GM21723 (cell line): ENCODE data around the gene ULBP1.
"Not testable (repeated sequence)": the region's sequence is repeated elsewhere in the genome, so short reads cannot be mapped to it uniquely, and the experiment has no call there.

Source experiments
- ATAC-seq: cut with Tn5 transposase; IDR thresholded peaks from one replicate; pipeline ENCODE4 v1.9.1; 2021; ENCODE audit warnings: mild to moderate bottlenecking, moderate library complexity; ENCODE audit not compliant: unreplicated experiment

Gene ULBP1

DNA sequence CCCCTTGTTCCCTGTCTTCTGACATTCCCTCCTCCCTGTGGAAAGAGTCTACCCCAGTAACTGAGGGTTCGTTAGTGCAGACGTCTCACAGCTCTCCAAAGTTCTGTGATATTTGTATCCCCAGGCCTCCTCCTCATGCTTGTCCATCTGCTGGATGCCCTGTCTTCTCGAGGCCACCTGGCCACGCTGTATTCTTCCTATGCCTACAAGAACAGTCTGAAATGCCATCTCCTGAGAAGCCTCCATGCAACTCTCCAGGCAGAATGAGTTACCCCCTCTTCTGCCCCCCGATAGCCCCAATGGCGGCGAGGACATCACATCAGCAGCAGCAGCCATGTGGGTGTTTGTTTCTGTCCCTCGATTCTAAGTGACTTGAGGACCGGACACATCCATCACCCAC is 12.6 kb upstream of the ULBP1 start:
- no peak for ATAC-seq

DNA sequence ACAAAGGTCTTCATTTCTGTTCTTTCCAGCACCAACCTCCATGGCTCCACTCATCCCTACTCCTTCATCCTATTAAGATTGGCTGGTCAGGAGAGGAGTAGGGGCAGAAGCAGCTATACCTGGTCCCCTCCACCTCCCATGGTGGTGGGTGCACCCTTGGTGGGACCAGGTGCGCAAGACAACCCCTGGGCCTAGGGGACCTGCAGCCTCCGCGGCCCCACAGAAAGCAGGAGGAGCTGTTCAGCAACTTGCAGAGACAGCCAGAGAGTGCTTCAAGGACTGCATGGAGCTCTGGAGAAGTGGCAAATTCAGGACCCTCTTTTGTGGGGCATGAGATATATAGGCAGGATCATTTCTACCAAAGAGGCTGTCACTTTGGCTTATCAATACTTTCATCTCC is 12.1 kb upstream of the ULBP1 start:
- ATAC-seq, result no peak

DNA sequence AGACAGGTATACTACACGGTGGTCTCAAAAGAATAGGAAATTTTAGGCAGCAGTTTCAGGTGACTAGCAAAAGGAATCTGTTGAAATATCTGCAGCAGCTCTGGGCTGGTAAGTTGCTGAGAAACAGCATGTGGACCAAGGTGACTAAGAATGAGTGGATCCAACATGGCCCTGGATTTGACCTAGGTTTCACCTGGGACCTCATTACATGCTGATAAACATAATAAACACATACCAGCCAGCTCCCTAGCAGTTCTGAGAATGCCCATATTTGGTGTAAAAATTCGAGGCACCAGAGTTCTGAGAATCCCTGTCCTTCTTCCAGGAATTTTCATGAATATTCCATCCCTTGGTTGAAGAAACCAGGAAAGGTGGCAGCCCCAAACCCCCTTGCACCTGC is 10.4 kb upstream of the ULBP1 start:
- ATAC-seq, result not testable (repeated sequence)

DNA sequence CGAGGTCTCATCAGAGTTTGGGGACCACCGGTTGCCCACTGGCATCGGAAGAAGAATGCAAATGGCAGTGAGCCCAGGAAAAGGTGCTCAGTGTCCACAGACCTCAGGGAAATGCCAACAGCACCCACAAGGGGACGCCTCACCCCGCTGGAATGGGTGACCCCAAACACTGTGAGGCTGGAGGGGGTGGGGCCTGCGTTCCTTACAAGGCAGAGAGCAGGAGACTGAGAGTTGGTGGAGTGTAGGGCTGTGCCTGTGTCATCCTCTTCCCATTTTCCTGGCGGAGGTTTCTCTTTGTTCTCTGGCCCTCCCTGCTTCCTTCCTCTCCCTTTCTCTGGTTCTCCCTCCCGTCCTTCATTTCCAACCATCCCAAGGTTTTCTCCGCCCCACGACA is 9.8 kb upstream of the ULBP1 start:
- ATAC-seq, result not testable (repeated sequence)

DNA sequence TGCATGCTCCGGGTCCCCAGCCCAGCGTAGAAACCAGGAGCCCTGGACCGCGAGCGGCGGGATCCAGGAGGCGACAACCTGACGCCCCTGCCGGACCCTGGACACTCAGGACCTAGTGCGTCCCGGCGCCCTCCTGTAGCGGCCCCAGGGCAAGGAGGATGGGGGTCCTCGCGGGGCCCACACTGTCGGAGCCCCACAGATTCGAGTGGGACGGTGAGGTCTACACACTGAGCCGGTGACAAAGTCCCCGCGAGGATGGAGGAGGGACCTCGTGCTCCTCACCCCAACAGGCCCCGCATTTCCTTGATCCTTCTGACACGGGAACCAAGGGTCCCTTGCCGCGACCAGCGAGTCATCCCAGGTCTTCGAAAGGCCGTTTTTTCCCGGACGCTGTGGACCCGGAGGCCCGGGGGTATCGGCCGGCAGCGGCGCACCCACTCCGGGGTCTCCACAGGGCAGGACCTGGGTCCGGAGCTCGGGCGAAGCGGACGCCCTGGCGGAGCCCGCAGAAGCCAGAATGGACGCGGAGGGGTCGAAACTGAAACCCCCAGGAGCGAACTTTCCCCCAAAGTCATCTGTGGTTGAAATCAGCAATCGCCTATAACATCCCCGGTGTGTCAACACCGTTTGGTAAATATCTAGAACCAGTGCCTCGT is 9.3 kb upstream of the ULBP1 start:
- ATAC-seq, result not testable (repeated sequence)

DNA sequence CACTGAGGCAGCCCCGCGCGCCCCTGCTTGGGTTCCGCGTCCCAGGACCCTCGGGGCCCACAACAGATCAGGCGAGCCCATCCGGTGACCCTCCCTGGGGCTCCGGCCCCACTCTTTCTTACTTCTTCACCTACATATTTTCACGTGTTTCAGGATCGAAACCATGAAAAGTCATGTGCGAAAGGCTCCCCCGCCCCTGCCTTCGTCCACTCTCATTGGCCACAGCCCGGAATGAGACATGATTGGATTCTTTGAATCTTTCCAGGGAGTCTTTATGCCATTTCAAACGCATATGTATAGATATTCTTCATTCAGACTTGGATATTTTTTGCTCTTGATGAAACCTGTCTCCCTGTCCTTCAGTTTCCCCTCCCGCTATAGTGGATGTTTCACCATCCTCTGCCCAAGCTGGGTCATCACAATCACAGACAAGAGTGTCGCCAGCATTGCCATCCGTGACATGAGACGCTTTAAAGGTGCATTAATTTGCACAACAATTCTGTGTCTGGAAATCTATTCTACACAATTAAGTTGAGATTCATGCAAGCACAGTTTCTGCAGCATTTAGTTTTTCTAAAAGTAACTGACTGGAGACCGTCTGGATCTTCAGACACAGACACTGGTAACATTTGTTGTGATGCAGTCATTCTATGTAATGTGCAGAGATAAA is 8.6 kb upstream of the ULBP1 start:
- ATAC-seq, result not testable (repeated sequence)

DNA sequence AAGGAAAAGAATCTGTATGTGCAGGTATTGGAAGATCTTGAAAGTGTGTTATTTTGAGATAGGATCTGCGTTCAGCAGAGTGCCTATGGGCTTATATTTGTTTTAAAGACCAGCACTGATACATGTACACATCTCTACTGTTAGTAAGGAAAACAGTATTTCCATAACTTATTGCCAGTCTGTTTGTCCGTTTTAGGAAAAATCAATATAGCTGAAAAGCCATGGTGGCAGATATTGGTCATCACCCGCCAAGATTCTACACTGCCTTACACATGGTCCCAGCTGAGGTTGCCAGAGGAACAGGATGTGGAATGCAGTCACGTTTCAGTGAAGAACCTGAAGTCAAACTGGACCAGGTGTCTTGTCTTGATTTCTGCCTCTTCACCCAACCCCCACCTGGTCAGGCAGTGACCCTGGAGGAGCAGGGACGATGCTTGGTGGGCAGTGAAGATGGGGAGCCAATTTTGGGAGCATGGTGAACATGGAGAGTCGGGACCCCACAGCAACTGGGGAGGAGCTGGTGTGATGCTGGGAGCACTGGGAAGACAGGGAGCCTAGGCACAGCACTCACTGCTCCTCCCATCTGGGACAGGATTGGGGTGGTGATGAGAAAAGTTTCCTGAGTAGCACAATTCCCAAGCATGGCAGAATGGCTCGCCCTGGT is 8.0 kb upstream of the ULBP1 start:
- ATAC-seq, result not testable (repeated sequence)

DNA sequence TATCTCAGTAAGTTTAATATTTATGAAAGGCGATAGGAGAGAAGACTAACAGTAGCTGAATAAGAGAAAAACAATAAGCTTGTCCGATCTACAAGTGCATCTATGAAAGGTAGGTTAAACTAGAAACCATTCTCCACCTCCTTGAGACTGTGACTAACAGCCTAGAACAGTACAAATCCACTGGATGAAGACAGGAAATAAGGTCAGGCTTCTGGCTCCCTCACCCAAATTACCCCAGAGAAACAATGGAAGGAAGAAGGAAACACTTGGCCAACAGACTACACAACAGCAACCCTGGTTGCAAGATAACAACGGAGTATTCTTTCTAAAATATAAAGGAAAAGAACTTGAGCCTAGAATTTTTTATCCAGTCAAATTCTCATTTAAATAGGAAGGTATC is 5.6 kb upstream of the ULBP1 start:
- not testable (repeated sequence) for ATAC-seq

DNA sequence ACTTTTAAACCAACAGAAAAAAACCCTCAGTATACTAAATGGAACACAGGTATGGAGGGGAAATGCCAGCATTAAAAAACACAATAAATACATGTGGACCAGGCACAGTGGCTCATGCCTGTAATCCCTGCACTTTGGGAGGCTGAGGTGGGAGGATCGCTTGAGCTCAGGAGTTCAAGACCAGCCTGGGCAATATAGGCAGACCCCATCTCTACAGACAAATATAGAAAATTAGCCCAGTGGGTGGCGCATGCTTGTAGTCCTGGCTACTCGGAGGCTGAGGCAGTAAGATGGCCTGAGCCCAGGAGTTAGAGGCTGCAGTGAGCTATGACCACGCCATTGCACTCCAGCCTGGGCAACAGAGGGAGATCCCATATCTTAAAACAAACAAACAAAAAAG is 3.9 kb upstream of the ULBP1 start:
- not testable (repeated sequence) for ATAC-seq

DNA sequence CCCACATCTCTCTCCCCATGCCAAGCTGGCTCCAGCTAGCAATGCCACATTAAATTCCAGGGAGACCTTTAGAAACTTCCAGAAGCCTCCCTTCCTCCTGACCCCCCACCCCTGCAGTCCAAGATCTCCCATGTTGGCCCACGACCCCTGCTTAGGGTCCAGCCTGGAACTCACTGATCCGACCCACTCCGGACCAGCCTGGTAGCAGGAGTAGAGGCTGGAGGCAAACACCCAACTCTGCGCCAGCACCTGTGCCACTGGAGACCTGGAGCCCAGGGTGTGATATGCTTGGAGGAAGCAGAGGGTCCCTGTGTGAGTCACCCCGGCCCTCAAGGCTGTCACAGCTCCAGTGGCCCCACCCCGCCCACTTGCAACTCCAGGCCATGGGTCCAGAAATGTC is 3.3 kb upstream of the ULBP1 start:
- ATAC-seq, result no peak

DNA sequence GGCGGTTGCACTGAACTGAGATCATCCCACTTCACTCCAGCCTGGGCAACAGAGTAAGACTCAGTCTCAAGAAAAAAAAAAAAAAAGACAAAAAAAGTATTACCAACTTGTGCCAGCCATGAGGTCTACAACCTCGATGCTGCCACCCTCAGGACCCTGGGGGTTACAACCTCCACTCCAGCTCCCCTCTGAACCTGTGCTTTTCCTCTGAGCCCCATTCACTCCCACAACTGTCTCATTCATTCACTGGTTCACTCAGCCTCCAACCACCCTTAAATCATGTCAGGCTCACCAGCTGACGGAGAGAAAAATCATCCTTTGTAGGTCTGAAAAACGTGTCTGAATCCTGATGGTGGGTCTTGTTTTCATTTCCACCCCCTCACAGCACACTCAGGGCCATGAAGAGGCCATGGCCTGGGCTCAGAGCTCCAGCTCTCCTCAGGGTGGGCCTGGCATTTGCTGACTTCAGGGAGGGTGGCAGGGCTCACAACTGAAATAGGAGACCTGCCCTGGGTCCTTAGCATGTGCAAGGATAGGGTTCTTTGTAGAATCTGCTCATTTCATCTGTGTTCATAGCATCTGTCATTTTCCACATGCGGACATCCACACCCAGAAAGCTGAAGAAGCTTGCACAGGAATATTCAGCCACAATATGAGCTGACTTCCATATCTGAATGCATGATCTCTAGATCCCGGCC is 1.9 kb upstream of the ULBP1 start:
- ATAC-seq, result no peak

DNA sequence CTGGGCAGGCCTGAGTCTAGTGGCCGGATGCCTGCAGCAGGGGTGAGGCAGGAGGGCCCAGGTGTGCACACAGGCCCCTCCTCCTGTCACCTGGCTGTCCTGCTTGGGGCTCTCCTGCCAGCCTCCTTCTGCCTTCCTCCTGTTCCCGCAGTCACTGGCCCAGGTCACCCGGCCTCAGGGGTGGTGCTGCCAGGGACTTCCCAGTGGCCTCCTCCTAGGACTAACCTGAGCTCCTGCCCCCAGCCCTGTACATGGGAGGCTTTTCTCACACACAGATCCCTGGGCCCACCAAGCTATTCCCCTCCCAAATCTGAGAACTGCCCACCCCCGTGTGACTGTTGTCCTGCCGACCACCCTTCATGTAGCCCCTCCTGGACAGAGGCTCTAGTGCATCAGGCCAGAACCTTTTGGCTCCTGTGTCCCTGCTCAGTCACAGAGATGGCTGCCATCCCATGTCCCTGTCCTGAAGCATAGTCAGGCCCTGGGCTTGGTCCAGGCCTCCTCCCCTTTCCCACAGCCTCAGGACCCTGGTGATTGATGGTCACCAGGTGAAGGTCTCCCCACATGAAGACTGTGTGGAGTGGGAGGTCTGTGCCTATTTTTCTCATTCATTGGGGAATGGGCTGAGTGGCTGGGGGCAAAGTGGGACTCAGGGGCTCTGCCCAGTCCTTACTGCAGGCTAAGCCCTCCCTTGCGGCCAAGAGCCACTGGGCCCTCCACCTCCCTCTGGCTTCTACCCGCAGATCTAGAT is 1.1 kb upstream of the ULBP1 start:
- ATAC-seq, result no peak

DNA sequence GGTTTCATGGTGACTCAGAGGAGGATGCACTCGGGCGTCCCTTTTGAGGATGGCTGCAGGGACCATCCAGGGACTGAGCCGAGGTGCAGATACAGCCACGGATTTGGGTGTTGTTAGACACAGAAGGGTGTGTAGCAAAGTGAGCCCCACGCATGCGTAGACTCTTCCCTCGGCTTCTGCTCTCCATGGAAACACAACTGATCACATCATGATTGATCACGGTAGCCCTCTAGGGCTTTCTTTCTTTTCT is 606 bp upstream of the ULBP1 start:
- ATAC-seq, result peak; percentile 35

DNA sequence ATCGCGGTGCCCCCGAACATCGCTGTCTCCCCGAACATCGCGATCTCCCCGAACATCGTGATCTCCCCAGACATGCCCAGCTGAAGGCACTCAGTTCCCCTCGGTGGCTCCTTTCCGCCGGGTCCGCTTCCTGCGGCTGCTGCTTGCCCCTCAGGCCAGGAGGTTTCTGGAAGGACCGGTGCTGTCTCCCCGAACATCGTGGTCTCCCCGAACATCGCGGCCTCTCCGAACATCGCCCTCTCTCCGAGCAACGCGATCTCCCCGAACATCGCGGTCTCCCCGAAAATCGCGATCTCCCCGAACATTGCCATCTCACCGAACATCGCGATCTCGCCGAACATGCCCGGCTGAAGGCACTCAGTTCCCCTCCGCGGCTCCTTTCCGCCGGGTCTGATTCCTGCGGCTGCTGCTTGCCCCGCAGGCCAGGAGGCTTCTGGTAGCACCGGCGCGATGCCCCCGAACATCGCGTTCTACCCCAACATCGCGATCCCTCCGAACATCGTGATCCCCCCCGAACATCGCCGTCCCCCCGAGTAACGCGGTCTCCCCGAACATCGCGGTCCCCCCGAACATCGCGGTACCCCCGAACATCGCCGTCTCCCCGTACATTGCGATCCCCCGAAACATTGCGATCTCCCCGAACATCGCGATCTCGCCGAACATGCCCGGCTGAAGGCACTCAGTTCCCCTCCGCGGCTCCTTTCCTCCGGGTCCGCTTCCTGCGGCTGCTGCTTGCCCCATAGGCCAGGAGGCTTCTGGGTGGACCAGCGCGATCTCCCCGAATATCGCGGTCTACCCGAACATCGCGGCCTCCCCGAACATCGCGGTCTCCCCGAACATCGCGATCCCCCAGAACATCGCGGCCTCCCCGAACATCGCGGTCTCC is 808 bp downstream of the ULBP1 start:
- no peak for ATAC-seq

DNA sequence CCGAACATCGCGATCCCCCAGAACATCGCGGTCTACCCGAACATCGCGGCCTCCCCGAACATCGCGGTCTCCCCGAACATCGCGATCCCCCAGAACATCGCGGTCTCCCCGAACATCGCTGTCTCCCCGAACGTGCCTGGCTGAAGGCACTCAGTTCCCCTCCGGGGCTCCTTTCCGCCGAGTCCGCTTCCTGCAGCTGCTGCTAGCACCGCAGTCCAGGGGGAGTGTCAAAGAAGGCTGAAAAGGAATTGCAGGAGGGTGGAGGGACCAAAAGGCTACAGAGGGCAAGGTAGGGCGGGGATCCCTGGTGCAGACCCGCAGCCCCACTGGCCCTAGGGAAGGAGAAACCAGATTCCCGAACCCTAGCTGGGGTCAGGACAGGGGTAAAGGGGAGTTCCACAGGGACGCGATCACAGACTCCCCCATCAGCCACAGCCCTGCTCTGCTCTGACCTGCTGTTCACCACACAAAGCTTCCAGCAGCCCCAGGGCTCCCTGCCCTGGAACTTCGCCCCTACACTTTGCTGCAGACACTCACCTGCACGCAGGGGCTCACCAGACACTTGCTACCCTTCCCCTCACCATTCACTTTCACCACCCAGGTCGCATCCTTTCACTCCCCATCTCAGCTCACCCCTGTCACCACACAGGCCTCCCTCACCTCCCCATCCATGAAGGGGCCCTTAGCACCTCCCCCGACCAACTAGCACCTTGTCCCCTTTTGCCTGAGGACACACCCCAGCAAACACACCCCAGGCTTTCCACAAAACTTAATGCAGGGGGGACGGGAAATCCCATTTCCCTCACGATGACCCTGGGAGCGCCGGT is 1.7 kb downstream of the ULBP1 start:
- no peak for ATAC-seq

DNA sequence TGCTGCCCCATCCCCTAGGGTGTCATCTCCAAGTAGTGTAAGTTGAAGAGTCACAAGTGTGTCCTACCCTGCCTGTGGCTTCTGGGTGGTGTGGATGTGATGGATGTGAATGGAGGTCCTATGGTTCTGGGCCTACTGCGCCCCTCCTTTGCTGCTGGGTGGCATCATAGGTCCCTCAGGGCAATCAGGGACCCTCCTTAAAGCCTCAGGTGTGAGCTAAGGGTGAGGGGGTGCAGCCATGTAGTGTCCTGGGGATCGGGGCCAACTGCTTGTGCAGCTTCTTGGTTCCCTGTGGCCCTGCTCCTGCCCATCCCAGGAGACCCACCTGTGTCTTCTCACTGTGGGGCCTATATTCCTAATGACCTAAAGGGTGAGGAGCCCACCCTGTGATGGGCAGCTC is 2.6 kb downstream of the ULBP1 start:
- not testable (repeated sequence) for ATAC-seq

DNA sequence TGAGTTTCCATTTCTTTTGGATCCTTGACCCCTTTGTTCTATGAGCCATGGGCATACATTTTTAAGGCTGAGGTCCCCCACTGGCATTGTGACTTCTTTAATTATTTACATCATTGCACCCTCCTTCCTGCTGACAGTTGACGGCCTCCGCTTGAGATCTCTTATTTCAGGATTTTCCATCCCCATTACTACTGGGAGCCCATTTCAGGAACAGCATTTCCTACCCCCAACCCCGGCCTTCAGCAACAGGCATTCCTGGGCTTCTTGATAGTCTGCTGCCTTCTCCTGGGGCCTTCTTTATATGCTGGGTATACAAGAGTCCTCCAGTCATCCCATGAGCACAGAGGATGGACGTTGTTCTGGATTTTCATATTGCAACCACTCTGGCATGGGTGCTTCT is 3.8 kb downstream of the ULBP1 start:
- ATAC-seq, result no peak

DNA sequence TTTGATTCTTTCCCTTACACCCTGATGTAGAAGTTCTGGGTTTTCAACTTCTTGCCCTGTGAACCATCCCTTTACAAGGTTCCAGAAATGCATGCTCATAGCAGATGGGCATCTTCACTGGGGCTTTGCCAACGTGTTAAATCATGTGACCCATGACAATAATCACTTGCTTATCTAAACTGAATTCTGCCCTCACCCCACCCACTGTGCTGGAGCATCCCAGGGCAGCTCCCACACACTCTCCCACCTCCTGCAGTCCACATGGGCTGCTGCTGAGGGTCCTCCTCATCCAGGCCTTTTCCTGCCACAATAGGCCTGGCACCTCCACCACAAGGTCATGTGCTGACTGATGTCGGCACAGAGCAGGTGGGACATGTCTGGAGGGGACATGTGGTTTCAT is 4.3 kb downstream of the ULBP1 start:
- not testable (repeated sequence) for ATAC-seq

DNA sequence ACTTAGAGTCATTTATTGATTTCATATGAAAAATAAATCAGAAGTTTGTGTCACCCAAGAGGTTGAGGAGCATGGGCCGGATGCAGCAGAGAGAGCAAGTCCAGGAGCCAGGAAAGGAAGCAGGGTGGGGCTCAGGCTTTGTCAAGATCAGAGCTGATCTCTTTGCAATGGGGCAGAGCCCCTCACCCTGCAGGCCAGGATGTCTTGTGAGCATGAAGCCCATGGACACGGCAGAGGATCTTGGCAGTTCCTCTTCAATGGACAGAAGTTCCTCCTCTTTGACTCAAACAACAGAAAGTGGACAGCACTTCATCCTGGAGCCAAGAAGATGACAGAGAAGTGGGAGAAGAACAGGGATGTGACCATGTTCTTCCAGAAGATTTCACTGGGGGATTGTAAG is 5.2 kb downstream of the ULBP1 start:
- ATAC-seq, result not testable (repeated sequence)
